ENCODE data around the gene AWAT1.

The AWAT1 gene

GRCh38 chrX:70254063-70254400 lies 19.6 kb downstream of the AWAT1 start:
- Histone ChIP-seq H3K36me3 (replicated peaks; ENCODE audit: low read depth, low read length) (no peaks in the 10 kb centered on the region), H3K4me1 (ENCODE audit: low read length) (no peaks in the 10 kb centered on the region; the same call in 1 of the 2 replicates), H3K27me3 (ENCODE audit: low read depth, low read length) (no peaks in the 10 kb centered on the region; the same call in 1 of the 2 replicates), H2AFZ (ENCODE audit: low read depth, low read length) (no peak overlapping the region), H3K9ac (ENCODE audit: low read length) (no peak overlapping the region), H3K9me3 (ENCODE audit: insufficient read depth, low read length) (no peaks in the 10 kb centered on the region), H3K4me3 (ENCODE audit: low read length) (no peak overlapping the region), H3K27ac (ENCODE audit: low read length) (no peak overlapping the region), H3K79me2 (ENCODE audit: low read length) (no peaks in the 10 kb centered on the region), H4K20me1 (ENCODE audit: insufficient read depth, low read length) (no peaks in the 10 kb centered on the region), H3K4me2 (ENCODE audit: low read length) (no peak overlapping the region)
- TF ChIP-seq CTCF (IDR thresholded peaks at IDR 0.05; ENCODE audit: low read depth, low read length) (no peak), EZH2phosphoT487 (IDR thresholded peaks at IDR 0.05; ENCODE audit: low read depth) (no peak)

- TF ChIP-seq EZH2phosphoT487 (IDR thresholded peaks at IDR 0.05; ENCODE audit: low read depth) (no peak), CTCF (IDR thresholded peaks at IDR 0.05; ENCODE audit: low read depth, low read length) (no peak)
- Histone ChIP-seq H3K4me3 (ENCODE audit: low read length) (no peak overlapping the region), H4K20me1 (ENCODE audit: insufficient read depth, low read length) (no peaks in the 10 kb centered on the region), H3K79me2 (ENCODE audit: low read length) (no peaks in the 10 kb centered on the region), H3K9me3 (ENCODE audit: insufficient read depth, low read length) (no peaks in the 10 kb centered on the region), H3K4me2 (ENCODE audit: low read length) (no peak overlapping the region), H3K4me1 (ENCODE audit: low read length) (no peaks in the 10 kb centered on the region; the same call in 1 of the 2 replicates), H2AFZ (ENCODE audit: low read depth, low read length) (no peak overlapping the region), H3K9ac (ENCODE audit: low read length) (no peak overlapping the region), H3K27ac (ENCODE audit: low read length) (no peak overlapping the region), H3K27me3 (ENCODE audit: low read depth, low read length) (no peaks in the 10 kb centered on the region; the same call in 1 of the 2 replicates), H3K36me3 (replicated peaks; ENCODE audit: low read depth, low read length) (no peaks in the 10 kb centered on the region)
Measured at GRCh38 chrX:70254909-70255308, 20.5 kb downstream of the AWAT1 start.

- no peak overlapping the region for H3K4me3 ChIP-seq (ENCODE audit: low read length)
- H3K79me2 ChIP-seq (ENCODE audit: low read length) = no peaks in the 10 kb centered on the region
- no peaks in the 10 kb centered on the region for H3K9me3 ChIP-seq (ENCODE audit: insufficient read depth, low read length)
- H3K4me1 ChIP-seq (ENCODE audit: low read length) = no peaks in the 10 kb centered on the region; the same call in 1 of the 2 replicates
- TF ChIP-seq CTCF (IDR thresholded peaks at IDR 0.05; ENCODE audit: low read depth, low read length) (no peak), EZH2phosphoT487 (IDR thresholded peaks at IDR 0.05; ENCODE audit: low read depth) (no peak)
- no peak overlapping the region for H3K4me2 ChIP-seq (ENCODE audit: low read length)
- H3K36me3 ChIP-seq (replicated peaks; ENCODE audit: low read depth, low read length) = no peaks in the 10 kb centered on the region
- H4K20me1 ChIP-seq (ENCODE audit: insufficient read depth, low read length) = no peaks in the 10 kb centered on the region
- H2AFZ ChIP-seq (ENCODE audit: low read depth, low read length) = no peak overlapping the region
- H3K9ac ChIP-seq (ENCODE audit: low read length) = no peak overlapping the region
- no peaks in the 10 kb centered on the region; the same call in 1 of the 2 replicates for H3K27me3 ChIP-seq (ENCODE audit: low read depth, low read length)
- H3K27ac ChIP-seq (ENCODE audit: low read length) = no peak overlapping the region
Measured at GRCh38 chrX:70255452-70255851, 21.0 kb downstream of the AWAT1 start.

- no peak overlapping the region for H3K9ac ChIP-seq (ENCODE audit: low read length)
- no peaks in the 10 kb centered on the region for H3K27me3 ChIP-seq (ENCODE audit: low read depth, low read length)
- no peaks in the 10 kb centered on the region for H3K36me3 ChIP-seq (replicated peaks; ENCODE audit: low read depth, low read length)
- TF ChIP-seq EZH2phosphoT487 (IDR thresholded peaks at IDR 0.05; ENCODE audit: low read depth) (no peak), CTCF (IDR thresholded peaks at IDR 0.05; ENCODE audit: low read depth, low read length) (no peak)
- H3K4me1 ChIP-seq (ENCODE audit: low read length) = no peaks in the 10 kb centered on the region; the same call in 1 of the 2 replicates
- H2AFZ ChIP-seq (ENCODE audit: low read depth, low read length) = peak overlapping the region; percentile 46; the same call in 1 of the 2 replicates
- H4K20me1 ChIP-seq (ENCODE audit: insufficient read depth, low read length) = no peaks in the 10 kb centered on the region
- 0 out of 2 replicates have a peak overlapping the region, but pooled peaks have one; percentile 3 for H3K4me2 ChIP-seq (ENCODE audit: low read length)
- no peak overlapping the region for H3K4me3 ChIP-seq (ENCODE audit: low read length)
- H3K9me3 ChIP-seq (ENCODE audit: insufficient read depth, low read length) = no peaks in the 10 kb centered on the region
- no peaks in the 10 kb centered on the region for H3K79me2 ChIP-seq (ENCODE audit: low read length)
- no peak overlapping the region for H3K27ac ChIP-seq (ENCODE audit: low read length)
Measured at GRCh38 chrX:70257423-70258288, 23.2 kb downstream of the AWAT1 start.

Measured in OCI-LY3 (cell line).